Dedifferentiated amniotic fluid mesenchymal stem cell (primary cell): ENCODE data around the gene GRAPL.
"Not testable (repeated sequence)": the region's sequence is repeated elsewhere in the genome, so short reads cannot be mapped to it uniquely, and the experiment has no call there.

ENCODE experiments used
- DNase-seq: peaks from one replicate; pipeline ENCODE4 v3.0.0-alpha.2; 2016; ENCODE audit errors: extremely low spot score

Gene GRAPL

DNA sequence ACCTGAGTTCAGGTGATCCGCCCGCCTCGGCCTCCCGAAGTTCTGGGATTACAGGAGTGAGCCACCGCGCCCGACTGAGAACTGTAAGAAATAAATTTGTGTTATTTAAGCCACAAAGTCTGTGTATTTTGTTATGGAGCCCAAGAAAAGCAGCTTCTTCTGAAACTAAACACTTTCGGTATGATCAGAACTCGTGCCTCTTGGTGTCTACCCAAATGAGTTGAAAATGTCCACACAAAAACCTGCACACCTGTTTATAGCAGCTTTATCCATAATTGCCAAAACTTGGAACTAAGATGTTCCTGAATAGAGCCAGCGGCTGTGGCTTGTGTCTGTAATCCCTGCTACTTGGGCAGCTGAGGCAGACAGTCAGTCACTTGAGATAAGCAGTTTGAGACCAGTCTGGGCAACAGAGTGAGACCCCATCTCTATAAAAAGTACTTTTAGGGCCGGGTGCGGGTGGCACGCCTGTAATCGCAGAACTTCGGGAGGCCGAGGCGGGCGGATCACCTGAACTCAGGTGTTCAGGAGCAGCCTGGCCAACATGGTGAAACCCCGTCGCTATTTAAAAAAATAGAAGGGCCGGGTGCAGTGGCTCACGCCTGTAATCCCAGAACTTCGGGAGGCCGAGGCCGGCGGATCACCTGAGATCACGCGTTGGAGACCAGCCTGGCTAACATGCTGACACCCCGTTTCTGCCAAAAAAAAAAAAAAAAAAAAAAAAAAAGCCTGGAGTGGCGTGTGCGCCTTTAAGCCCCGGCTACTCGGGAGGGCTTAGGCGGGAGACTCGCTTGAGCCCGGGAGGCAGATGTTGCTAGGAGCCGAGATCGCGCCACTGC is 61.7 kb downstream of the GRAPL start:
- DNase-seq, result not testable (repeated sequence)

DNA sequence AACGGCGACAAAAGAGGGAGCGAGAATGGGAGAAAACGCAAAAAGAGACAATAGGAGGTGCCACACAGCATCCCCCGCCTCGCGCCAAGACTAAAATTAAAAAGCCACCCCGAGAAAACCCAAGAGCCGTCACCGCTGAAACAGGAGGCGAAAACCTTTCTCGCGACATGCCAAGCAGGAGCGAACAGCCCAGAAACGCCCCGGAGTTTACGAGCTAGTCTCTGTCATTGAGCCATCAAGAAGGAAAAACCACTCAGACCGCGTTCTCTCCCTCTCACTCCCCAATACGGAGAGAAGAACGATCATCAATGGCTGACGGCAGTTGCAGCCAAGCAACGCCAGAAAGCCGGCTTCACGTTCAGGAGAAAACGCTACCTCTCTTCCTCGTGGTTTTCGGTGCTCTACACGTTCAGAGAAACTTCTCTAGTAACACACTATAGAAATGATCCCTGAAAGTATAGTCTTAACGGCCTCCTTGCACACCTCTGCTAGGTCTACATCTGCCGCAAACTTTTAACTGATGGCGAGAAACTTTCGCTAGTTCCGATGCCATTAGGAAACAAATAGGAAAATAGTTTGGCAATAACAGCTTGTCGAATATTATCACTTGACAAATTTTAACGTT is 62.5 kb downstream of the GRAPL start:
- not testable (repeated sequence) for DNase-seq

DNA sequence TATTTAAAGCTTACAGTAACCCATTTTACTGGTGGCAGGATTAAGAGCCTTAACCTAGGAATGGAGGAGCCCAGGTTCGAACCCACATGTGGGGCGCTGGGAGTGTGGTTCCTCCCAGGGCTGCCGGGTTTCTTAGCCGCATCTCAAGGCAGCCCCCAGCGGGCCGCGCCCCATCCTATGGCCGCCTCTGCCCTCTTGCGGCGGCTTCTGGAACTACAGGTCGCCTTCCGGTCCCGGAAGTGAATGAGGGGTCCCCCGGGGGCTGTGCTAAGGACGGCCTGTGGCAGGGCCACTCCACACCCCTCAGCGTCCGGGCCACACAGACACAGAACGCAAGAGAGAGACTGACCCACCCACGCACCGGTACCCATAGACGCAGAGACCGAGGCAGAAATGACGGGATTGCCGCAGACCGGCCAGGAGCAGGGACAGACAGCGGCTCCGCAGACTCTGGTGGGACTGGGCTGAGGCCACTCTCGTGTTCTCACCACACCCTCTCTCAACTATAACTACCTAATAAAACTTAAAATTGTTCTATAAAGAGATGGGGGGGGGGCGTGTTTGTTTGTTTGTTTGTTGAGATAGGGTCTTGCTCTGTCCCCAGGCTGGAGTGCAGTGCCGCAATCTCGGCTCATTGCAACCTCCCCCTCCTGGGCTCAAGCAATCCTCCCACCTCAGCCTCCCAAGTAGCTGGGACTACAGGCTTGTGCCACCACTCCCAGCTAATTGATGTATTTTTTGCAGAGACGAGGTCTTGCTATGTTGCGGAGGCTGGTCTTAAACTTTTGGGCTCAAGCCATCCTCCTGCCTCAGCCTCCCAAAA is 69.2 kb downstream of the GRAPL start:
- DNase-seq, result not testable (repeated sequence)

DNA sequence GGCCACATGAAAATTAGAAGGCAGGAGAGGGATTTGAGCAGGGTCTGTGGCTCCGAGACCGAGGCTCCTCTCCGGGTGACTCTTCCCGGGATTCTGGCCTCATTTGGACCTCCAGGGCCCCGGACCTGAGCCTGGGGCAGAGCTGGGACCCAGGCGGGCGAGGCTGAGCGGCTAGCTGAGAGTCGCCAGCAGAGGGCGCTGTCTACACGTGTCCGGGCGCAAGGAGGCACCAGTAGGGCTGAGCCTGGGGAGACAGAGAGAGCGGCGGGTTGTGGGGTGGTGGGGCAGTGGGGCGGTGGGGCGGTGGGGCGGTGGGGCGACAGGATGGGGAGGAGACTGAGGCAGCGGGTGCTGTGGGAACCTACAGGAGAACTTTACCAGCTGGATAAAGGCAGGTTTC is 75.1 kb downstream of the GRAPL start:
- not testable (repeated sequence) for DNase-seq

DNA sequence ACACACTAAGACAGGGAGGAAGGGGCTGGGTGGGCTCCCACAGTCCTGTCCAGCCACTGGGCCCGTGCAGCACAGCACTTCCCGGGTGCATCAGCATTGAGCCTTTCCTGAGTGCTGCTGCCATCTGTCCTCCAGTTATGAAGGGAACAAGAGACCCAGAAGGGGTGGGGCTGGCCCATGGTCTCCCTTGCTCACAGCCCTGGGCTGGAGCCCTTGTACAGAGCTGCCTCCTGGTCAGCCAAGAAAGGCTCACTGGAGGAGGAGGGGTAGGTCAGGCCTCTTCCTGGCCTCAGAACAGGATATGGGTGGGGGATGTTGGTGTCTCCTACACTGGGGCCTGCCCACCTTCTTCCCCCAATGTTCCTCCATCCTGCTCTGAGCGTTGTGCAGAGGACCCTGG is 76.0 kb downstream of the GRAPL start:
- not testable (repeated sequence) for DNase-seq
